NCI-H2107 (cell line): Measurements from ENCODE around the gene ARMH1.
A peak's percentile ranks its signal among the peaks of the same experiment; 100 is the strongest.

ENCODE experiments used
- DNase-seq: peaks from one replicate; lab custom pipeline; 2025; lab: John Stamatoyannopoulos, UW

The ARMH1 gene

DNA sequence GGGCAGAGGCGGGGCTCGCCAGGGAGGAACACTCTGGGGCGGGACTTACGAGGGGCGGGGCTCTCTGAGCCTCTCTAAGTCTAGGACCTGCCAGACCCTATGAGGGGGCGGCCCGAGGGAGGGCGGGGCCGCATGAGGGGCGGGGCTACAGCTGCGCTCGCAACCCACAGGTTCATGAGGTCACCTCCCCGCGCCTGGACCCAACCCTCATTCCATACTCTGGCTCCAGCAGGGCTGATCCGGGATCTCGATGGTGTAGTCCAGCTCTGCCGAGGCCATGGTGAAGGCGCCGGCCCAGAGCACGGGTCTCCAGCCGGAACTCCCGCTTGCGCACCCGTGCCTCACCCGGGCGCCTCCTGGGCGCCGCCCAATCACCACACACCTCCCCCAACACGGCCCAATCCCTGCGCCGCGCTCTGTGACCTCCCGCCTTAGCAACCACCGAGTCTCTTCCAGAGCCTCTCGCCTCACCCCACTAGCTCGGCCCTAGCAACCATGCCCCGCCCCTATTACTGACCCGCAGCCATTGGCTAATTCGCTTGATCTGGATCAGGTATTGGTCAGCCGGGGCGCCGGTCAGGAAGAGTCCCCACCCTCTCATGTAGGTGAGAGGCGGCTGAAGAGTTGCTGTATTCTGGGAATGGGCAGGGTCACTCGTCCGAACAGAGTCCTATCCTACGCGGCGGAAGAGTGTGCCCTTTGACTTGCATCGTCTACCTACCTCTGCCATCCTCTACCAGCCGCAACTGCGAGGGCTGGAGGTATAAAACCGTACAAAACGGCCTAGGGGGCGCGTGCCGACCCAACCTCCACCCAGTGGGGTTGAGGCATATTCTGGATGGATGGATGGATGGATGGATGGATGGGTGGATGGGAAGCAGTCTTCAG is at the start of gene ARMH1, which contains the start of gene TMEM53:
Gene ARMH1, plus strand, starts transcription at position 602 of the 888 bp plus-strand sequence. CDS start 14,984 bp downstream, outside the sequence.
Gene TMEM53, minus strand, starts transcription at position 369 of the 888 bp plus-strand sequence. Its CDS starts 90 bp downstream, at position 279.
- peak; percentile 99 for DNase-seq

DNA sequence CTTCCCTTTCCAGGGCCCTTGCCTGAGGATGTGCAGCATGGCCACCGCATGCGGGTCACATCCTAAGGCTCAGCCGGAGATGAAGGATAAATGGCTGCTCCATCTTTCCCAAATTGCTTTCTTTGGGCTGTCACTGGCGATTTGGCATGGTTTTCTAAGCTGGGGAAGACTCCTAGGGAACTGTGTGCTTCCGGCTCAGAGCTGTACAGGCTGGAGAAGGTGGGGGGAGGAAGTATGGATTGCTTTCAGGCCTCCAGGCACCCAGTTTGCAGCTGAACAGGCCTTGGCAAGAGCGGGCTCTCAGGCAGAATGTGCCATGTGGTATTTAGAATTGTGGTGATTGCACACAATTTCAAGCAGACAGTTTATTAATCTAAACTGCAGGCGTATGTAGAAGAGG is 49.2 kb upstream of the ARMH1 start:
- no peak for DNase-seq

DNA sequence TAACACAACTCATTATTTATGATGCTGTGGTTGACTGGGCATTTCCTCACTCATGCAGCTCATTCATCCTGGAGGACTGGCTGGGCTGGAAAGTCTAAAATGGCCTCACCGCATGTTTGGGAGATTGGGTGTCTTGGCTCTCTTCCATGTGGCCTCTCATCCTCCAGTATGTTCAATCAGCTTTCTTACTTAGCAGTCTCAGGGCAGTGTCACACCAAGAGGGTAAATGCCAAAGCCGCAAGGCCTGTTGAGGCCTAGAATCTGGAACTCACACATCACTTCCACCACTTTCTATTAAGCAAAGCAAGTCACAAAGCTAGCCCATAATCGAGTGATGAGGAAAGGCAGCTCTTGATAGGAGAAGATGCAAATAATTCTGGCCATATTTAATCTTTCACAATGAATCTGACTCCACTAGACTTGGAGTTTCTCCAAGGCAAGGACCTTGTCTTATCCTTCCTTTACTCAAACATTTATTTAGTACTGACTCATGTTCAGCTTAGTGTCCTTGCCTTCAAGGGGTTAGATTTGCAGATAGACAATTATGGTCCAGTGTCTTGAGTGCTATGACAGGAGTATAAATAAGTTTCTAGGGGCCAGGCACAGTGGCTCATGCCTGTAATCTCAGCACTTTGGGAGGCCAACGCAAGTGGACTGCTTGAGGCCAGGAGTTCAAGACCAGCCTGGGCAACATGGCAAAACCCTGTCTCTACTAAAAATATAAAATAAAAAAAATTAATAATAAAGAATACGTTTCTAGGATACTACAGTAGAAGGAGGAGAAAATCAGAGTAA is 45.4 kb upstream of the ARMH1 start:
- no peak for DNase-seq

DNA sequence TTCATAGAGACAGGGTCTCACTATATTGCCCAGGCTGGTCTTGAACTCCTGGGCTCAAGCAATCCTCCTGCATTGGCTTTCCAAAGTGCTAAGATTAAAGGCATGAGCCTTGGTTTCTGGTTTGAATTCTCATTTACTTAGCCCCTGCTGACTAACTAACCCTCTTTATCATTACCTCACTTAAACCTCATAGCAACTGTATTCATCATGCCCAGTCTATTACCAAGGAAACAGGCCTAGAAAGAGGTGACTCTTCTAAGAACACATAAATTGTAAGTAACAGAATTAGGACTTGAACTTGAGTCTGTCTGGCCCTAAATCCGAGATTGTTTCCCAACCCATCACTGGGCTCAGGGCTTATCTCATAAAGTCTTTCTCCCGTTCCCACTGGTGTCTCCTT is 44.4 kb upstream of the ARMH1 start:
- DNase-seq: no peak

DNA sequence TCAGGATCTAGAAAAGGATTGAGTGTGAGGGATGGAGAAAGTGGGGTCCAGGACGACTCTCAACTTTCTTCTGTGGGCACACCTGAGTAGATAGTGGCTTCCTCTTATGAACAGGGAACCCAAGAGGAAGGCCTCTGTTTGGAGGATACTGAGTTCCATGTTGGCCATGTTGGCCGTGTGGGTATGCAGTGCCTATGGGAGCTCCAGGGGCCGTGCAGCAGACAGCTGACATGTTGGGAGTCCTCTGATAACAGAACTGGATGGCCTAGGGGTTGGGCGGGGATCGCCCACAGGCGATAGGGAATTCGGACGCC is 43.2 kb upstream of the ARMH1 start:
- no peak for DNase-seq

DNA sequence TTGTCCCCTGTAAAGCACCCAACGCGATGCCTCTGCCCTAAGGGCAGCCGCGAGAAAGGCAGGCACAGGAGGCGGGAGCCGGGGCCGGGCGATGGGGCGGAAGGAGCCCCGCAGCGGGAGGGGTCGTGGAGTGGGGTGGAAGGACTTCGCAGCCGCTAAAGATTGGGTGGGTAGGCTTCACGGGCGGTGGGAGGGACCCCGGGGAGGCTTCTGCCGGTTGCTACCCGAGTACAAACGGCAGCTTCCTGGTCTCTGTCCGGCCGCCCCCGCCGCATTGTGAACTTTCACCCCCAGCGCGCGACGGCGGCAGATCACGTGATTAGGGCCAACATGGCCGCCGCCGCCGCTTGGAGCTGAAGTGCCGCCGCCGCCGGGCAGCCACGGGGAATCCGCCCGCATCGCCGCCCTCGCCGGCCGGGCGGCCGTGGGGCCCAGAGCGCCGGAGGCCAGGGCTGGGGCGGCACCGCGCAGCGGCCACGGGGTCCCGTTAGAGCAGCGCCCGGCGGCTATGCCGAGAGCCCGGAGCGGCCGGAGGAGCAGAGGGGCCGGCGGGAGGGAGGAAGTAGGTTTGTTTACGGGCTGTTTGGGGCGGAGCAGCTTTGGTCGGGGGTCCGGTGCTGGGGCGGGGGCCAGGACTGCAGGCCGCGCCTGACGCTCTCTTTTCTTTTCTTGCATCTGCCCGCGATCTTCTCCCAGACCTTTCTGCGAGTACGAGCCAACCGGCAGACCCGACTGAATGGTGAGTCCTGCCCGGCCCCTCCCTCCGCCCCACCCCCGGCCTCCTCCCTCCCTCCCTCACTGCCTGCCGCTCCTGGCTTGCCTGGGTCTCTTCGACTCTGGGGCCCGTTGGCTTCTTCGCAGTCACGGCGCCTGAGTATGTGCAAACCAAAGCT is 42.6 kb upstream of the ARMH1 start:
- DNase-seq: peak; percentile 82

DNA sequence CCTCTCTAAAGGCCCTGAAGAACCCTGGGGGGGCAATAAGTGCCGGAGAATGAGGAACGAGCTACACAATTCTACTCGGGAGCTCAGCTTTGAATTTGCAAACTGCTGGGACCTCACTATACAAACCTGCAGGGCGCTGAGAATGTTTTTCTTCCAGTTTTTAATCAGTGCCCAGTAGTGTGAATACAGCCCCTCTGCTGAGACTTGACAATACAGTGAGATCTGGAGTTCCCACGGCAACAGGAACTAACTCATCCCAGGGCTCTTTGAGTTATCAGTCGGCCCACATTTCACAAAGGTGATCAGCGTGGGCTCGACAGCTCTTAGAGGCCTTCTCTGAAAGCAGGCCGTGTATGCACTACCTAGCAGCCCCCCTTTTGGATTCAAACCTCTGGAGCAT is 41.9 kb upstream of the ARMH1 start:
- no peak for DNase-seq

DNA sequence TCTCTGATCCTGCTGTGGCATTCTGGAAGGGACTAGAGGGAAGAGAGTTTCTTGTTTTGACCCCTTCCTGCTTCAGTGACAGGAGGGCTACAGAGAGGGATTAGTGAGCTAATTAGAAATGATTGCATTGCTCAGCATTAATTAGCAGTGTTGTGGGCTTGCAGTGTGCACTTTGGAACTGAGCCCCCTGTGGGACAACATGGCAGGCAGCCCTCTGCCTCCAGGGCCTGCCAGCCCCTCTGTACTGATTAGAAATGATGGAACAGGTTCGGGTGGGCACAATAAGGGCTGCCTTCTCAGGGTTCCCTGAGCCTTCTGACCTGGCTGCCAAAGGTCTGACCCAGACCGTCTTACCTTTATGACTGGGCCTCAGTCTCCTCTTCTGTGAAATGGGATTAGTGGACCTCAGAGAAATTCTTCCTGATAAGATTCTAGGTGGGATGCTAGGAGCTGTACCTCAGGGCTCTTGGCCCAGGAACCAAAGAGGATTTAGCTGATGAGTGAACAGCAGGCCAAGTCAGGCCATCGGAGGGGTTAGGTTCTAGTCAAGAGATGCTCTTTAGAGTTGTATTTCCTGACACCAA is 39.8 kb upstream of the ARMH1 start:
- DNase-seq: no peak

DNA sequence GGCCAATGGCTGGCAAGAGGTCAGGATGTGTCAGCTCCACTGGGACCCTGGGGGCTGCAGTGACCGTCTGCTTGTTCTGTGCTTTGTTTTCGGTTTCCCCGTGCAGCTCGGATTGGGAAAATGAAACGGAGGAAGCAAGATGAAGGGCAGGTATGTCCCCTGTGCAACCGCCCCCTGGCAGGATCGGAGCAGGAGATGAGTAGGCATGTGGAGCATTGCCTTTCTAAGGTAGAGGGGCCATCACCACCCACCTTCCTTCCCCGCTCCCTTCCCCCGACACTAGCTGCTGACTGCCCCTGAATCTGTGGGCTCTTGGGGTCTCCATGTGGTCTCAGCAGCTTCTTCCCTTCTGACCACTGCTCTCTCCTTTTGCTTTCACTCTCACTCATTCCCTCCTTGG is 39.1 kb upstream of the ARMH1 start:
- DNase-seq: no peak

DNA sequence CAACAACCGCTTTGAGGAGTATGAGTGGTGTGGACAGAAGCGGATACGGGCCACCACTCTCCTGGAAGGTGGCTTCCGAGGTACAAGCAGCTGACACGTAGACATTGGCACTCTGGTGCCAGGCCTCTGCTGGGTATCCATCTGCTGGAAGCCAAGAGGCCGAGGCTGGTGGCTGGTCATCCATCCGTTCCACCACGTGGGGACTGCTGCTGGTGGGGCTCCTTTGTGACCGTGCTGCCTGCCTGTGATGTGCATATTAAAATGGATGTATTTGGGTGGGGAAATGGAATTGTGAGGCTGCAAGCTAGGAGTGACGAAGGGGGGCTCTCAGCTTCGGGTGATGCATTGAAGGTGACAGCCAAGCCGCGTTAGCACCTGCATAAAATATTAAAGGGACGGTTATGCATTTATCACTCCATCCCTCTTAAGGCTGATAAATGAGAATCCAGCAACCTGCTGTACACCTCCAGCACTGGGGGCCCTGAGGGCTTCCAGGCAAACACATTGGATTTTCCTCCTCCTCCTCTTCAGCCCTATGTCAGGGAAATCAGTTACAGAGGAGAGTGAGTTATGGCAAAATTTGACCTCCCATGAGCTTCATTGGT is 38.3 kb upstream of the ARMH1 start:
- no peak for DNase-seq

DNA sequence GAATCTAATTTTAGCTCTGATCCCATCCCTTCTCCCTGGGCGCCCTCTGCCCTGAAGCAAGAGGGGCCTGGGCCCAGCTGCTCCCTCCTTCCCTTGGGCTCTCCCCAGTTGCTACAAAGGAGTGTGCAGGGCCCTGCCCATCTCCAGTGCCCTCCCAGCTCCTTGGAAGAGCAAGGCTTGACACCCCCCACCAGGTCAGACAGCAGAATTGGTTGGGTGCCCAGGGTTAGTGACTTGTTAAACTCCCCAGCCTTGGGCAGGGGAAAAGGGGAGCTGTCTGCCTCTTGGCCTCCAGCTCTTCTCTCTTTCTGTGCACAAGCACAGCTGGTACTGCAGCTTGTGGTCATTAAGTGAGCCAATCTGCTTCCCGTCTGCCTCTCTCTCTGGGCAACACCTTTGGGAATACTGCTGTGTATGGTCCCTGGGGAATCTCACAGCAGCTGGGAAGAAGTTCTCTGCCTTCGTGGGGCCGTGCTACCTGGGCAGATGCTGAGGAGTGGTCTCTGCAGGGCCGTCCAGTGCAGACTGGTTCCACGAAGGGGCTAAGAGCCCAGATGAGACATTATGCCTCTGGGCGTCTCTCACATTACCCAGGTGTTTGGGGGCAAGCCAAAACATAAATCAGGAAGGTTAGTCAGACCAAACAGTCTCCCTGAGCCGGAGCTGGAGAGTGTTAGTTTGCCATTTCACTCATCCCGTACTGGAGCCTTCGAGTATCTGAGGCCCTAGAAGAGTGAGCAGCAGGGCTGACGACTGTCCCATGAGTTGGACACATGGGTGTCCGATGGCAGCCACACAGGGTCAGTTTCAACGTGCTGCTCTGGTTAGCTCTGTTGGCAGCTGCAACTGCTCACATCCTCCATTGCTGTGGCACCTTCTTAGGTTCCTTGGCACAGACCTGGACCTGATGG is 37.6 kb upstream of the ARMH1 start:
- DNase-seq: peak; percentile 74

DNA sequence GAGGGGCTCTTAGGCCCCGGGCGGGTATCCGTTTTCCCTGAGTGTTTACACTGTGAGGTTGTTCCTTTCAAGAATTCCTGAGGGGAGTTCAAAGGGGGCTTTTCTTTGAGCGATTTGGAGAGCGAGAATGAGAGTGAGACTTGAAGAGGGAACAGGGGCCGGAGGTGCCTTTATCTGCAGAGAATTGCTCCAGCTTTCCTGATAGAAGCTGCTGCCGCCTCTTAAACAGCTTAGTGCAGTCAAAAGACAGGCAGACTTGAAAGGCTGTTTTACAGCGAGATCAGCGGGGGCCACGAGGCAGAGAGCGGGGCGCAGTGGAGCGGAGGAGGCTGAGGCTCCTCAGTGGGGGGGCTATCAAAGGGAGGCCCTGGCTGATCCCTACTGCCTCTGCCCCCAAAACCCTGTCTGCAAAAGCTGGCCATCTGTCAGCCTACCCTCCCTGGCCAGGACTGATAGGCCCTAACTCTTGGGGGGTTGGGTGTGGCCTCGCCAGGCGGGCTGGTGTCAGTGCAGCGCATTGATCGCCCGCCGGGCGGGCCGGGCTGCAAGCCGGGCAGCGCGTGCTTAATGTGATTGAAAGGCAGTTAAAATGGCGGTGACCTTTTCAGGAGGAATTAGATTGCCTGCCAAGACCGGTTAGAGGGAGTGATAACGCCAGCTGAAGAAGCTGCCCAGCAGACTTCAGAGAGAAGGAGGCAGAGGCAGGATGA is 36.7 kb upstream of the ARMH1 start:
- DNase-seq: no peak

DNA sequence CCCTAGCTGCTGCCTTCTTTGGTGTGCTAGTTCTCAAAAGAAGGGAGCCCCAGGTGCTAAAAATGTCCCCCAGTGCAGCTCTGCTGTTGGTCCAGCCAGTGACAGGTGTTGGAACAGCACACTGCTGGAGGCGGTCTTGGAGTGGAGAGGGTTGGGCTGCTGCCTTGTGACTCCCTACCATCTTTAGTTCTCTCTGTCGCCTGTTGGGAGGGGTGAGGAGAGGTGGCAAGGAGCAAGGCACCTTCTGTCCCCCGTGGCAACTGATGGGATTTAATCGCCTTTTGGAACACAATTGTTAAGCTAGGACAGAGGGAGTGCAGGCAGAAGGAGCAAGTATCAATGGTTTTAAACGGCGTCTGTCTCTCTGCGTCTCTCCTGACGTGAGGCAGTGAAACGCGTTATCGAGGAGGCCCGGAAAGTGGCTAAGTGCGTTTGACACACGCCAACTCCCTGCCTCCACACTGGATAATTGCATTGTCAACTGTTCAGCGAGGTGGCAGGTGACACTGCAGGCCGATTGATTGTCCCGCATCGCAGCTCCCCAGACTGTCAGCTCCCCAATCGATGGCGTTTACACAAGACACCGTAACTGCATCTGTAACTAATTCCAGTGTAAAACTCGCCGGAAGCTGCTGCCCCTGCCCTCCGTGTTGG is 34.2 kb upstream of the ARMH1 start:
- DNase-seq: peak; percentile 74

DNA sequence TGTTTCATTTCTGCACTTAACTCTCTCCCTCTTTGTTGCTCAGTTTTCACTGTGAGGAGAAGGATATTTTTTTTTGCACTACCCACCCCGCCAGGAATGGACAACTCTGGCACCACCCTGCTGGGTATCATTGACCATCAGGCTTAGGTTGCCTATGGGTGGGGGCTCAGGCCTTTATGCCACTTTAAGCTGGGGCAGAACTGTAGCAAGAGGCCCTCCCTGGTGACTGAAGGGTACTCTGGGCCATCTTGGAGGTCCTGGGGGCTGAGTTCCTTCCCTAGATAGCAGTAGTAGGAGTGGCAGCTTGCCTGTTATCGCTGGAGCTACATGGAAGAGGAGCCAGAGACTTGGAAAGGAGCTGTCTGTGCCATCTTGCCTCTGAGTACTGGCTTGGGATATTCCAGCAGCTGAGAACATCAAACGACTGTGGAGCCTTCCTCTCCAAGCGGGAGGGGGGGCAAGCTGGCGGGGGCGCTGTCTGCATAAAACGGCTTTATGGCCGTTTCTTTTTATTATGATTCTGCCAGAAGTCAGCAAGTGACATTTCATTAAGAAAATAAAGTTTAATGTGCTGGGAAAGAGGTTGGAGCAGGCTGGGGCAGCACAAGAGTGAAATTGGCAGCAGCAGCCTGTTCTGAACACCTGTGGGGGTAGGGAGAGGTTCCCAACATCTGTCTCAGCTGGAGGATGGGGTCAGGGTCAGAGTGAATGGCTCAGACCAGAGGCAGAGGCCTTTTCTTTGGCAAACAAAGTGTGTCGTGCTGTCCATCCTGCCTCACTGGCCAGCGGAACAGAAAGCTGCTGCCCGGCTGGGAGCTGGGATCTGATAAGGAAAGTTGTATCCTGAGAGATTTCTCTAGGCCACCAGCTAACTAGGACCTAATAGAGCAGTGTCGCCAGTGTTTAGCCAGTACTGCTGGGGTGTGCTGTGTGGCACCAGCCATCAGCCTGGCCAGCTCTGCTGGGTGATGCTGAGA is 33.1 kb upstream of the ARMH1 start:
- no peak for DNase-seq

DNA sequence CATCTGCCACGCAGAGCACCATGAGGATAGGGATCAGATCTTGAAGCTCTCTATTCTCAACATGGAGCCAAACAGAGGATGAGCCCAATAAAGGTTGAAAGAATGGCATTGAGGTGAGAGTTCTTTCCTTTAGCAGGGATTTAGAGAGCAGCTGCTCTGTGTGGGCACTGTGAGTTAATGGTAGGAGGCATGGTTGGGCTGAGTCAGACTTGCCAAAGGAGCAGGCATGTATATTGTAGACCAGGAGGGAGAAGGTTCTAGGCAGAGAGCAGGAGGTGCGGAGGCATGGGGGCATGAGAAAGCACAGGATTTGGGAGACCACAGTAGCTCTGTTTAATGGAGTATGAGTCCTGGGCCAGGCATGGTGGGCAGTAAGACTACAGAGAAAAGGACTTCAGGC is 32.3 kb upstream of the ARMH1 start:
- no peak for DNase-seq

DNA sequence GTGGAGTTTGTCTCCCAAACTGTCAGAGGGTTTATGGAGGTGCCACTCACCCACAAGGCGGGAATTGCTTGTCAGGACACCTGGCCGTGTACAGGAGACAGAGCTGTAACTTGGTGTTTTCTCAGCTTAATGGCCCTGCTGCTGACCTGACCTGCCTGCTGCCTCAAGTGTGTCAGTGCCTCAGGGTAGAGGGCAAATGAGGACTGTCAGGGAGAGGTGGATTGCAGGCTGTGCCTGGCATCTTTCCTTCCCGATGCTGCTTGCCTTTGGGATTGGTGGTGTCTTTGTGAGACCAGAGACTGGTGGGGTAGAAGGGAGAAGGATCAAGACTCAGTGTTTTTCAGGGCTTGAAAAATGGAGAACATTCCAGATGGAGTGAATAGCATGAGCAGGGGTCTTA is 31.6 kb upstream of the ARMH1 start:
- DNase-seq: no peak

DNA sequence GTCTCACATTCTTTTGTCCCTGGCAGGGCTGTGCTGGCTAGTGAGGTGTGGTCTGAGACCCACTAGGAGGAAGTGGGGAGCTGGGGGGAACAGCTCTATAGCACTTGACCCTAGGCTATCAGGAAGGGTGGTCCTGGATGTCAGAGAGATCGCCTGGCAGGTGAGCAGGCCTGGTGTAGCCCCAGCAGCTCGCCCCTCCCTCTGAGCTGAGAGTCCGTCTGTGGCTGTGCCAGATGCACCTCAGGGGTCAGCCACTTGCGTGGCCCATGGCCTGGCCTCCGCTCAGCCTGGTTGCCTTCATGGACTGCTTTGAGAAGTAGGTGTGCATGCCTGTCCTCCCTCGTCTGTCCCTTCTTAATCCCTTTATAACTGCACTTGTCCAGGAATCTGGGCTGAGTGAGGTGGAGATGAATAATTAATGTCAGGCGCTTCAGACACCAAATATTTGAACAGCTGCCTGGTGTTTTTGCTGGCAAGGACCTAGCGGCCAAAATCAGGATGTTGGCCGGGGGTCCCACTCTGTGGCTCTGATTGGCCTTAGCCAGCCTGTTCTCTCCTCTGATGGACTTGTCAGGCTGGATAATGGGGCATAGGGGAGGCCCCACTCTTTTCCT is 30.7 kb upstream of the ARMH1 start:
- DNase-seq: no peak
